ENCODE data around the gene TMC5. TPM values are rescaled to one million over a fixed set of nuclear protein-coding genes. Genes with fewer than 3 reads are reported as not detected.

The TMC5 gene
- total and polyA plus RNA-seq, 7 donors: 0.01 to 0.04 TPM; not detected in 5

DNA sequence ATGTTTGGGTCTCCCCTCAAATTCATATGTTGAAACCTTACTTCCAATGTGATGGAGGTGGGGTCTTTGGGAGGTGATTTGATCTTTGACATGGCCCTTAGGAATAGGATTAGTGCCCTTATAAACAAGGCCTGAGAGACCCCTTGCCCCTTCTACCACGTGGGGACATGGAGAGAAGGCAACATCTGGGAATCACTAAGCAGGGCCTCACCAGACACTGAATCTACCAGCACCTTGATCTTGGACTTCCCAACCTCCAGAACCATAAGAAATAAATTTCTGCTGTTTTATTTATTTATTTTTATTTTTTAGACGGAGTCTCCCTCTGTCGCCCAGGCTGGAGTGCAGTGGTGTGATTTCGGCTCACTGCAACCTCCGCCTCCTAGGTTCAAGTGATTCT is 64.1 kb downstream of the TMC5 start:
- WGBS, 3 donors: 85 to 88% (median 86%) methylated on average over 5 of the region's 5 CpGs
- no peaks in the 10 kb centered on the region for H3K36me3 ChIP-seq (ENCODE audit: insufficient read depth in 1 of 2, low read depth in 1 of 2)
- no peak overlapping the region for H3K27ac ChIP-seq
- intact Hi-C loops (cut with DNase I): no loop called here
- ATAC-seq (no peak), DNase-seq (no peak)
- H3K4me3 ChIP-seq: no peak overlapping the region
- H3K9me3 ChIP-seq: no peaks in the 10 kb centered on the region
- H3K4me1 ChIP-seq: no peaks in the 10 kb centered on the region
- TF ChIP-seq, protein P1, sequence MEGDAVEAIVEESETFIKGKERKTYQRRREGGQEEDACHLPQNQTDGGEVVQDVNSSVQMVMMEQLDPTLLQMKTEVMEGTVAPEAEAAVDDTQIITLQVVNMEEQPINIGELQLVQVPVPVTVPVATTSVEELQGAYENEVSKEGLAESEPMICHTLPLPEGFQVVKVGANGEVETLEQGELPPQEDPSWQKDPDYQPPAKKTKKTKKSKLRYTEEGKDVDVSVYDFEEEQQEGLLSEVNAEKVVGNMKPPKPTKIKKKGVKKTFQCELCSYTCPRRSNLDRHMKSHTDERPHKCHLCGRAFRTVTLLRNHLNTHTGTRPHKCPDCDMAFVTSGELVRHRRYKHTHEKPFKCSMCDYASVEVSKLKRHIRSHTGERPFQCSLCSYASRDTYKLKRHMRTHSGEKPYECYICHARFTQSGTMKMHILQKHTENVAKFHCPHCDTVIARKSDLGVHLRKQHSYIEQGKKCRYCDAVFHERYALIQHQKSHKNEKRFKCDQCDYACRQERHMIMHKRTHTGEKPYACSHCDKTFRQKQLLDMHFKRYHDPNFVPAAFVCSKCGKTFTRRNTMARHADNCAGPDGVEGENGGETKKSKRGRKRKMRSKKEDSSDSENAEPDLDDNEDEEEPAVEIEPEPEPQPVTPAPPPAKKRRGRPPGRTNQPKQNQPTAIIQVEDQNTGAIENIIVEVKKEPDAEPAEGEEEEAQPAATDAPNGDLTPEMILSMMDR (IDR thresholded peaks at IDR 0.05): no peak
- H3K27me3 ChIP-seq (ENCODE audit: insufficient read depth in 3 of 3, low read length in 2 of 3): peaks cover 0 to 6% (median 0%) of the 10 kb centered on the region in 3 donors

GRCh38 chr16:19482291-19482690 is 64.6 kb downstream of the TMC5 start:
- H3K27me3 ChIP-seq (ENCODE audit: insufficient read depth in 3 of 3, low read length in 2 of 3): peaks cover 0 to 6% (median 0%) of the 10 kb centered on the region in 3 donors
- 93 to 100% (median 100%) methylated on average over 1 of the region's 1 CpG for WGBS, 3 donors
- no peaks in the 10 kb centered on the region for H3K36me3 ChIP-seq (ENCODE audit: insufficient read depth in 1 of 2, low read depth in 1 of 2)
- DNase-seq (no peak), ATAC-seq (no peak)
- H3K27ac ChIP-seq: no peak overlapping the region
- intact Hi-C loops (cut with DNase I): no loop called here
- TF ChIP-seq, protein P1 (IDR thresholded peaks at IDR 0.05): no peak
- no peaks in the 10 kb centered on the region for H3K9me3 ChIP-seq
- H3K4me1 ChIP-seq: no peaks in the 10 kb centered on the region
- no peak overlapping the region for H3K4me3 ChIP-seq

DNA sequence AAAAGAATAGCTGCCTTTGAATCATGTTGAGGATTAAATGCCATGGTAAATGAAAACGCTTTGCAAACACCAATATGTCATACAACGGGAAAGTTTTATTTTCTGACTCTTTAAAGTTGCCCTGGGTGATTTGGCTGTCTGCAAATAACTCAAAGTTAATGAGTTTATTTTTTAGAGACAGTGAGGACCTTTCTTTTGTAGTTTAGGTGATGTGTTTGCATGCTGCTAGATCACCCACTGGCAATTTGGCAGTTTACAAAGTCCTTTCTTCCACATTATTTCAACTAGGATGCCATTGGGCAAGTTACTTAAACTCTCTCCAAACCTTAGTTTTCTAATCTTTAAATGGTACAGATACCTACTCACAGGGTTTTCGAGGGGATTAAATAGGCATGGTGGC is 66.4 kb downstream of the TMC5 start:
- no peaks in the 10 kb centered on the region for H3K4me1 ChIP-seq
- no peak overlapping the region for H3K4me3 ChIP-seq
- H3K27me3 ChIP-seq (ENCODE audit: insufficient read depth in 3 of 3, low read length in 2 of 3): peaks cover 0 to 3% (median 0%) of the 10 kb centered on the region in 3 donors
- DNase-seq (no peak), ATAC-seq (no peak)
- no peaks in the 10 kb centered on the region for H3K36me3 ChIP-seq (ENCODE audit: insufficient read depth in 1 of 2, low read depth in 1 of 2)
- intact Hi-C loops (cut with DNase I): no loop called here
- TF ChIP-seq, protein P1 (IDR thresholded peaks at IDR 0.05): no peak
- H3K9me3 ChIP-seq: no peaks in the 10 kb centered on the region
- WGBS, 3 donors: 80 to 93% (median 83%) methylated on average over 3 of the region's 3 CpGs
- no peak overlapping the region for H3K27ac ChIP-seq

- DNase-seq: no peak
- no peak for ATAC-seq
- 86% methylated on average over 5 of the region's 5 CpGs for WGBS, 3 donors
- H3K4me3 ChIP-seq: no peak overlapping the region
- TF ChIP-seq, protein P1 (IDR thresholded peaks at IDR 0.05): no peak
- H3K27me3 ChIP-seq (ENCODE audit: insufficient read depth in 3 of 3, low read length in 2 of 3): peaks cover 0 to 3% (median 0%) of the 10 kb centered on the region in 3 donors
- H3K36me3 ChIP-seq (ENCODE audit: insufficient read depth in 1 of 2, low read depth in 1 of 2): no peaks in the 10 kb centered on the region
- H3K27ac ChIP-seq: no peak overlapping the region
- no peaks in the 10 kb centered on the region for H3K4me1 ChIP-seq
- intact Hi-C loops (cut with DNase I): no loop called here
- H3K9me3 ChIP-seq: no peaks in the 10 kb centered on the region
Measured at GRCh38 chr16:19485611-19486010, 67.9 kb downstream of the TMC5 start.

GRCh38 chr16:19486051-19486450 is 68.4 kb downstream of the TMC5 start:
- DNase-seq (no peak), ATAC-seq (no peak)
- 65 to 85% (median 85%) methylated on average over 4 of the region's 4 CpGs for WGBS, 3 donors
- Histone ChIP-seq H3K27ac (no peak overlapping the region), H3K27me3 (ENCODE audit: insufficient read depth in 3 of 3, low read length in 2 of 3) (peaks cover 0 to 2% (median 0%) of the 10 kb centered on the region in 3 donors), H3K4me3 (no peak overlapping the region), H3K36me3 (ENCODE audit: insufficient read depth in 1 of 2, low read depth in 1 of 2) (no peaks in the 10 kb centered on the region), H3K9me3 (no peaks in the 10 kb centered on the region), H3K4me1 (no peaks in the 10 kb centered on the region)
- intact Hi-C loops (cut with DNase I): no loop called here
- TF ChIP-seq, protein P1 (IDR thresholded peaks at IDR 0.05): no peak
